Suprapubic skin (tissue), 4 donors: Measurements from ENCODE around the gene KIAA0825.

Experiments used
- POLR2A ChIP-seq, 2 donors: fragments of 450-650 bp; IDR thresholded peaks; one replicate each; pipeline ENCODE4 v1.6.1; 2017; ENCODE audit warnings: antibody characterized with exemption in 2 of 2, mild to moderate bottlenecking in 2 of 2, moderate library complexity in 2 of 2
- POLR2AphosphoS5 ChIP-seq, 3 donors: sonication (generic); formaldehyde crosslinking; IDR thresholded peaks; one replicate each; pipeline ENCODE4 v1.6.1; 2017; ENCODE audit warnings: antibody characterized with exemption in 3 of 3
- TF ChIP-seq, protein P1 (sequence below), 2 donors: fragments of 200-600 bp in 1 of 2; fragments of 450-650 bp in 1 of 2; sonication (generic) in 1 of 2; IDR thresholded peaks; one replicate each; pipeline ENCODE4 v1.5.1; 2016 to 2019; ENCODE audit warnings: antibody characterized with exemption in 2 of 2, mild to moderate bottlenecking in 1 of 2, moderate library complexity in 1 of 2

DNA sequence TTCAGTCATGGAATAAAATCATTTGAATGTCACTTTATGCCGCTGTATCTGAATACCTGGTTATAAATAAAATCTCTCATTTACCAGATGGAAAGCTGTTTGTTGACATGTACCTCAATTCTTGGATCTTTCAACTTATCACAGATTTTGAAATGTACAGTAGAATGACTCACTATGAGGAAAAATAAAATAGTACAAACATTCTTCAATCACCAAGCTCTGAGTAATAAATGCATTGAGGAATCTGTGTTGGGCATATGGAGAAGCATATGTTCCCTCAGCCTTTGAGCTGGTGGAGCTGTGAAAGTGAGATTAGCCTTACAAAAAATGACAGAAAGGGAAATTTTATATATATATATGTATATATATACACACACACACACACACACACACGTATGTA is 175.4 kb downstream of the KIAA0825 start:
- TF ChIP-seq, protein P1, sequence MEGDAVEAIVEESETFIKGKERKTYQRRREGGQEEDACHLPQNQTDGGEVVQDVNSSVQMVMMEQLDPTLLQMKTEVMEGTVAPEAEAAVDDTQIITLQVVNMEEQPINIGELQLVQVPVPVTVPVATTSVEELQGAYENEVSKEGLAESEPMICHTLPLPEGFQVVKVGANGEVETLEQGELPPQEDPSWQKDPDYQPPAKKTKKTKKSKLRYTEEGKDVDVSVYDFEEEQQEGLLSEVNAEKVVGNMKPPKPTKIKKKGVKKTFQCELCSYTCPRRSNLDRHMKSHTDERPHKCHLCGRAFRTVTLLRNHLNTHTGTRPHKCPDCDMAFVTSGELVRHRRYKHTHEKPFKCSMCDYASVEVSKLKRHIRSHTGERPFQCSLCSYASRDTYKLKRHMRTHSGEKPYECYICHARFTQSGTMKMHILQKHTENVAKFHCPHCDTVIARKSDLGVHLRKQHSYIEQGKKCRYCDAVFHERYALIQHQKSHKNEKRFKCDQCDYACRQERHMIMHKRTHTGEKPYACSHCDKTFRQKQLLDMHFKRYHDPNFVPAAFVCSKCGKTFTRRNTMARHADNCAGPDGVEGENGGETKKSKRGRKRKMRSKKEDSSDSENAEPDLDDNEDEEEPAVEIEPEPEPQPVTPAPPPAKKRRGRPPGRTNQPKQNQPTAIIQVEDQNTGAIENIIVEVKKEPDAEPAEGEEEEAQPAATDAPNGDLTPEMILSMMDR (IDR thresholded peaks at IDR 0.05) = no peak
- TF ChIP-seq POLR2A (IDR thresholded peaks at IDR 0.05) = no peak
- no peak for TF ChIP-seq POLR2AphosphoS5 (IDR thresholded peaks at IDR 0.05)
